HT1080 (cell line): ENCODE data around the gene F11R. TPM values are rescaled to one million over a fixed set of nuclear protein-coding genes. Genes with fewer than 3 reads are reported as not detected.
"Not testable (repeated sequence)": the region's sequence is repeated elsewhere in the genome, so short reads cannot be mapped to it uniquely, and the experiment has no call there.

ENCODE experiments used
- DNase-seq: peaks from one replicate; pipeline ENCODE4 v3.0.0-alpha.2; 2015; ENCODE audit warnings: low read depth
- total RNA-seq: library from RNA; depleted of rRNA; stranded (reverse); fragments of >200 nt; shearing (Covaris generic); gene quantifications from 2 replicates; pipeline ENCODE4 v1.2.3, GENCODE V29; 2014

Gene F11R
- total RNA-seq, 1 experiment from 2014 or later, result 6.6 TPM

- DNase-seq, result no peak
Observed at GRCh38 chr1:160978510-160978927, 42.4 kb downstream of the F11R start.

GRCh38 chr1:160975026-160975425 lies 45.9 kb downstream of the F11R start:
- DNase-seq, result no peak

- no peak for DNase-seq
Observed at GRCh38 chr1:160973491-160973890, 47.5 kb downstream of the F11R start.

DNA sequence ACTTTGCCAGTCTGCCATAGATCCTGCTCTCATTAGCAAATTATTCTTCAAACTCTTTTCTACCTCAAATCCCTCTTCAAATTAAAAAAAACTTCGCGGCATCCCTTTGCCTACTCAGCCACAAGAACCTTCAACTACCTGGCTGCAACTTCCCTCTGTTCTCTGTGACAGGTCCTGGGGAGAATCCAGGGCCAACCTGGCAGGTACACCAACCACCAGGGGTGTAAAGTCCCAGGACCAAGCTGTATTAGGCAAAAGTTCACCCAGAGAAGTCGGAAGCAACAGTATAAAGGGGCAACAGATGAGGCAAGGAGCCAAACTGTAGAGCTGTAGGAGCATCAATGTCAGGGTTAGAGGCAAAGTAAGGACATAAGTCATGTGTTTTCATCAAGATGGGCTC lies 48.0 kb downstream of the F11R start:
- DNase-seq, result no peak

DNA sequence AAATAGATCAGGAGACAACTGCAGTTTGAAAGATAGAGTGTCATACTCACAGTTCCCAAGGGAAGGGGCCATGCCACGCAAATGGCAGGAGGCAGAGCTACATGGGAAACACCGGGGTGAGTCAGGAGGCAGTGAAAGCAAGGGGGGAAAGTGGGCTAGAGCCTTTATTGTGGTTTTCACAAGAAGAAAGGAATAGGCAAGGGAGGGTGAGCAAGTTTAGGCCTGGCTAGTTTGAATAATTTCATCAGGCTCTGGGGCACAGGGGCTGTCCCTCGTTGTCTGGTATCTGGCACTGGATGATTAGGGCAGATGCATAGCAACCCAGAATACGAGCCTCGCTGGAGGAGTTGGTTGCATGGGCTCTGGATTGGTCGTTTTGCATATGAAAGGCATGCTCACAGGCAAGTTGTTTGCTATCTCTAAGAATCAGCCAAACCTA lies 49.3 kb downstream of the F11R start:
- DNase-seq, result peak; percentile 23

- no peak for DNase-seq
Observed at GRCh38 chr1:160963521-160963920, 57.4 kb downstream of the F11R start.

DNA sequence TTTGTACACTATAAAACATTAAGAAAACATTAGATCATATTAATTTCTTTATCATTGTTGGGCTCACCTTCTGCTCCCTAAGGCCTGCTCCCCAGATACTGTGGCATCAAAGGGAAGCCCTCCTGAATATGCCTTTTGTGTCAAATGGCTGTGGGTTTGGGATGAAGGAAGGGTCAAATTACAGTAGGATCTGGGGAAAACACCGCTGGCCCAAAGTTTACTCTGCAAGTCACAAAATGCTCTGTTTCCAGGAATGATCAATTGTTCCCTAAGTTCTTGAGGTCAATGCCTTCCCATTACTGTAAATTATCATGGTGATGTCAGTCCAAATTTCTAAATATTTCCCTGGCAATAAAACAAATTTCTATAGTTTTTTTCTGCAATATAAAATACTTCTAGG lies 59.5 kb downstream of the F11R start:
- no peak for DNase-seq

GRCh38 chr1:160956966-160957365 lies 64.0 kb downstream of the F11R start:
- DNase-seq, result no peak

DNA sequence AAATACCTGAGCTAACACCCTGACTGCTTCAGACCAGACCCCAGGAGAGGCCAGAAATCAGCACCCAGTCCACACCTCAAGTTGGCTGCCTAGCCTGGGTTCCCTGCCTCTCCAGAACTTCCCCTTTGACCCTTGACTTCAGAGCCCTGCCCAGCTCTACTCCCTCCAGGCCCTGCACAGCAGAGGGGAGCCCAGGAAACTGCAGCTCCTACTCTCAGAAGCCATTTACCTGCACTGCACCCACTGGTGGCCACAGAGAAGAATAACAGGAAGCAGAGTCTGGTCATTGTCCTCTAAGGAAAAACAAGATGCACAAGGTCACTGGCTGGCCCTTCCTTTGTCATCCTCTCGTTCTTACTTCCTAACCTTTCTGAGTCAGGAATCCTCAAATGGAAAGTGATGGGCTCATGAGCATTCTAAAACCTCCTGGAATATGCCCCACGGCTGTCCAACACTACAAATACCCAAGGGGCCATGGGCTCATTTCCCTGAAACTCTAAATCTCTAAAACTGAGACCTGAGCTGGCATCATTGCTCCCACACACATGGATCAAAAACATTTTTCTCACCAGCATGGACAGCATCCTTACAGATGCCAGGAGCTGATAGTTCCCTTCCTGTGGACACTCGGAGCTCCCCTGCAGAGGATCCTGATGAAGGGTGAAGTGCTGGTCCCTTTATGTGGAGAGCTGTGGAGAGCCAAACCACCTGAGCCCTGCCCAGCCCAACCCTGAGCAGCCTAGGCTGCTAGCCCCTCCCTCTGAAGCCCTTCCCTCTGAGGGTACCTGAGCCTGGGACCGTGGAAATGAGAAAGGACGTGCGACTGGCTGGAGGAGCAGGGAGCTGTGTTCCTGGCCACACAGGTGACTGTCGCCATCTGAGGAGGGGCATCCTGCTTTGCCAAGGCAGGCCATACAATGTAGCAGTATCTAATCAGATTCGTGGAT lies 66.5 kb downstream of the F11R start, which contains the start of gene ITLN2:
Gene ITLN2, minus strand, starts transcription at position 652 of the 947 bp plus-strand sequence. Its CDS starts 68 bp downstream, at position 584.
- DNase-seq, result peak; percentile 26

- no peak for DNase-seq
Observed at GRCh38 chr1:160953030-160953429, 67.9 kb downstream of the F11R start.

- no peak for DNase-seq
Observed at GRCh38 chr1:160952129-160952510, 68.8 kb downstream of the F11R start.

DNA sequence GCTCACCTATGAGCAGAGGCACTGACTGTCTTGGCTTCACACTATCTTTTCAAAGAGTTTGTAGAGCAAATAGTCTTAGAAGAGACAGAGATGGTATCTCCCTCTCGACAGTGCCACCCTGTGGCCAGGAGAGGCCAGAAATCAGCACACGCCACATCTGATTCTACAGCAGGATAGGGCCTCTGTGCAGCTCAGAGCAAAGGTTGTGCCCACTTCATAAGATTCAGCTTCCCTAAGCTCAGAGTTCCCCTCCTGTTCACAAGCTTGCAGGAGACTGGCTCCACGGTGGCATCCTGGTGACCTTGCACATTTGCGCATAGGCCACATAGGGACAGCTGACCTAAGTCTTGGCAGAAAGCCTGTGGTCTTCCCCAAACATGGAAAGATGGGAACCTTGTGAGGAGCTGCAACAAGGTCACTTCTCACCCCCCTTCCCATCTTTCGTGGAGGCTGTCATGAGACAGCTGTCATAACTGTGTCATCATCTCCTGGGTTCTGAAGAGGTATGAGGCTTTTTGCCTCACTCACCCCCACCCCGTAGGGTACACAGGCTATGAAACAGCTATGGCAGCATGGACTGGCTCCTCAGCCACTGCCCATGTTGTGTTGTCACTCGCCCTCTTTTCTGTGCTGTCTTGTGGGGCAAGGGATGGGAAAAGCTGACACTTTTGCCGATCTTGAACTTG lies 69.4 kb downstream of the F11R start:
- peak; percentile 61 for DNase-seq

- no peak for DNase-seq
Observed at GRCh38 chr1:160950657-160951056, 70.3 kb downstream of the F11R start.

DNA sequence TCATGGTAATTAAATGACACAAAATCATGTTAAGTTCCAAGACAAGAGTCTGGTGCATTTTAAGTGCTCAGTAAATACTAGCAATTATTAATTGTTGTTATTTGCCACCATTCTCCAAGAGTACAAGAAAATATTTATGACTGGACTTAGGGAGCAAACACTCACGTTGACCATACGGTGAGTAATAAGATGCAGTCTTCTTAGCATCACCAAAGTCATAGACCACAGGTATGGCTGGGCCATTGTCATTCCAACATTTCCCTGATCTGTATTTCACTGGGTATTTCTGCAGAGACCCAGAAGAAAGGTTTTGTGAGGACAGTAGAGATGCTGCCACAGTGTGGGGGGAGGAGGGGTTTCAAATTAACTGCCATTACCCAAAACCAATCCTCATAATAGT lies 71.1 kb downstream of the F11R start:
- no peak for DNase-seq

DNA sequence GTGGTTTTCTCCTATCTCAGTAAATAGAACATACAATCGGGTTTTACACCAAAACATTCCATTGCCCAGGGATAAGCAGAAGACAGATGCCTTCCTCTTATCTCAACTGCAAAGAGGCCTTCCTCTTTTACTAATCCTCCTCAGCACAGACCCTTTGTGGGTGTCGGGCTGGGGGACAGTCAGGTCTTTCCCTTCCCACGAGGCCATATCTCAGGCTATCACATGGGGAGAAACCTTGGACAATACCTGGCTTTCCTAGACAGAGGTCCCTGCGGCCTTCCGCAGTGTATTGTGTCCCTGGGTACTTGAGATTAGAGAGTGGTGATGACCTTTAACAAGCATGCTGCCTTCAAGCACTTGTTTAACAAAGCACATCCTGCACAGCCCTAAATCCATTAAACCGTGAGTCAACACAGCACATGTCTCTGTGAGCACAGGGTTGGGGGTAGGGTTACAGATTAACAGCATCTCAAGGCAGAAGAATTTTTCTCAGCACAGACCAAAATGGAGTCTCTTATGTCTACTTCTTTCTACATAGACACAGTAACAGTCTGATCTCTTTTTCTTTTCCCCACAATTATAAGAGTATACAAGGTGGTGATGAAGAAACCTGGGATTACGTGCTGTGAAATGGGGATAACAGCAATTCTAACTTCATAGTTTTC lies 71.6 kb downstream of the F11R start:
- DNase-seq, result peak; percentile 49

- DNase-seq, result not testable (repeated sequence)
Observed at GRCh38 chr1:160947174-160947759, 73.7 kb downstream of the F11R start.

GRCh38 chr1:160945881-160946280 lies 75.1 kb downstream of the F11R start:
- peak; percentile 39 for DNase-seq
